Pancreas (tissue), 10 donors: ENCODE results near the gene FHIT. TPM values are rescaled to one million over a fixed set of nuclear protein-coding genes. Genes with fewer than 3 reads are reported as not detected.

Experiments
- ATAC-seq, 4 donors: fragments of 200-7000 bp; cut with Tn5 transposase; one replicate each; pipeline versions ENCODE4 v1.8.0 to v1.9.1; 2020; ENCODE audit warnings: mild to moderate bottlenecking in 4 of 4, moderate library complexity in 4 of 4
- DNase-seq, 6 donors: peaks; one replicate each; pipeline ENCODE4 v3.0.0-alpha.2; 2020
- FAIRE-seq: peaks from 2 replicates; lab custom pipeline; 2012; peaks lifted over from hg19 to GRCh38; lab: Jason Lieb, UNC
- H3K27ac ChIP-seq, 4 donors: fragments of 200-600 bp; sonication (generic); 1 replicate in 3 of 4; 2 replicates in 1 of 4; pipeline versions ENCODE4 v1.5.0 to v1.8.0; 2020
- H3K27me3 ChIP-seq, 4 donors: fragments of 200-600 bp; one replicate each; pipeline ENCODE4 v1.8.0; 2021
- H3K36me3 ChIP-seq, 3 donors: fragments of 200-600 bp; sonication (generic) in 1 of 3; one replicate each; pipeline versions ENCODE4 v1.5.0 to v1.8.0; 2020 to 2021
- H3K4me1 ChIP-seq, 3 donors: fragments of 200-600 bp; one replicate each; pipeline ENCODE4 v1.8.0; 2021
- H3K4me3 ChIP-seq, 4 donors: fragments of 200-600 bp; sonication (generic) in 2 of 4; one replicate each; pipeline versions ENCODE4 v1.5.0 to v1.8.0; 2020 to 2021
- H3K9me3 ChIP-seq, 4 donors: fragments of 200-600 bp; one replicate each; pipeline ENCODE4 v1.8.0; 2021
- WGBS, 2 donors: extraction: QIAGEN DNeasy Blood & Tissue Kit; methylation state at CpG; one replicate each; pipeline ENCODE4 v1.1.7; 2013; 5-methylcytosine and 5-hydroxymethylcytosine counted together
- intact Hi-C, 3 donors: fragments of 100-400 bp; cut with DNase I; formaldehyde crosslinking; loops; one replicate each; pipeline versions ENCODE4 v1.11.1 to v1.14.2; 2022
- polyA plus RNA-seq, 2 donors: library from polyadenylated mRNA; stranded (reverse); fragments of 200-250 nt; gene quantifications; one replicate each; pipeline ENCODE4 v1.2.3, GENCODE V29; 2013
- total RNA-seq, 6 donors: library from RNA; stranded (reverse); fragmentation: NEBNext Ultra II Directional in 4 of 6; extraction: Animal tissue kit (Norgen Biotek cat#: 25700) in 4 of 6; gene quantifications; one replicate each; pipeline versions ENCODE4 v1.2.1 to v1.2.4, GENCODE V29; 2021 to 2023
- TF ChIP-seq, protein P1 (sequence below), 4 donors: fragments of 200-600 bp; sonication (generic) in 3 of 4; IDR thresholded peaks; one replicate each; pipeline versions ENCODE4 v1.5.0 to v1.8.0; 2021; ENCODE audit warnings: antibody characterized with exemption in 4 of 4
- donor health status: healthy with polysubstance abuse.
- donor health status: DM: no; HTN: no; CAD: no; lungs with moderate emphysema.
- donor health status: DM: no; HTN: no; CAD: no.
- donor health status: control.
- donor health status: control.
- donor health status: Bipolar disorder and iron deficiency.
- donor health status: DM: yes; HTN: yes; CAD: no.
- donor health status: DM: no; HTN: no; CAD: no.
- donor health status: DM: no; HTN: no; CAD: no.
- donor health status: DM: yes; HTN: yes; CAD: no.

FHIT gene
- total and polyA plus RNA-seq, 8 donors: 4.8 to 15.7 (median 8.0) TPM

DNA sequence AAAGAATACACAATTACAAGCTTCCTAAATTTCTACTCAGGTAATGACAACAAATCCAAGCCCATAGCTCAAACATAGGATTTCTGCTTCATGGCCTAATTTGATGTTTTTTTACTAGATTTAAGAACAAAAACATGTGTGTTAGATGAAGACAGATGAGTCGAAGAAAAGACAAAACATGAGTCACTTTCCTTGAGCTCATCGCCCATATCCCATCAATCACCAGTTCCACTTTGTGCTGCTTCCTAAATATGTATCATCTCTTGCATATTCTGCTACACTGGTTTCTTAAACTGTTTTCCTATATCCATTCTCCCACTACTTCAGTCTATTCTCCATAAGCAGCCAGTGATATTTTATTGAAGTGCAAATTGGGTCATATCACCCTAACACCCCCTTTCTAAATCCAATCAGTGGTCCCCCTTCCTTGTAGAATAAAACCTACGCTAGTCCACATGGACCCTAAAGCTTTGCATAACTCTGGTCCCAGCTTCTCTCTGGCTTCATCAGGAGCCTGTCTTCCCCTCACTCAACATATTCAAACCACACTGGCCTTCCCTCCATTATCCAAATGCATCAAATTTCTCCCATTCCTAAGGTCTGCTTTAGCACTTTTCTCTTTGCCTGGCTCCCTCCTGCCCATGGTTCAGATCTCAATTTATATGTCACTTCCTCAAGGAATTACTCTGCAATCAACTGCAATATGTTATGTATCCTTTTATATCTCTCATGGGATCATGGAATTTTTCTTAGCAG, 1033.9 kb downstream of the FHIT start:
- TF ChIP-seq, protein P1, sequence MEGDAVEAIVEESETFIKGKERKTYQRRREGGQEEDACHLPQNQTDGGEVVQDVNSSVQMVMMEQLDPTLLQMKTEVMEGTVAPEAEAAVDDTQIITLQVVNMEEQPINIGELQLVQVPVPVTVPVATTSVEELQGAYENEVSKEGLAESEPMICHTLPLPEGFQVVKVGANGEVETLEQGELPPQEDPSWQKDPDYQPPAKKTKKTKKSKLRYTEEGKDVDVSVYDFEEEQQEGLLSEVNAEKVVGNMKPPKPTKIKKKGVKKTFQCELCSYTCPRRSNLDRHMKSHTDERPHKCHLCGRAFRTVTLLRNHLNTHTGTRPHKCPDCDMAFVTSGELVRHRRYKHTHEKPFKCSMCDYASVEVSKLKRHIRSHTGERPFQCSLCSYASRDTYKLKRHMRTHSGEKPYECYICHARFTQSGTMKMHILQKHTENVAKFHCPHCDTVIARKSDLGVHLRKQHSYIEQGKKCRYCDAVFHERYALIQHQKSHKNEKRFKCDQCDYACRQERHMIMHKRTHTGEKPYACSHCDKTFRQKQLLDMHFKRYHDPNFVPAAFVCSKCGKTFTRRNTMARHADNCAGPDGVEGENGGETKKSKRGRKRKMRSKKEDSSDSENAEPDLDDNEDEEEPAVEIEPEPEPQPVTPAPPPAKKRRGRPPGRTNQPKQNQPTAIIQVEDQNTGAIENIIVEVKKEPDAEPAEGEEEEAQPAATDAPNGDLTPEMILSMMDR (IDR thresholded peaks at IDR 0.05): no peak
- intact Hi-C loops: no loop called here
- H3K4me3 ChIP-seq: no peak overlapping the region
- no peaks in the 10 kb centered on the region for H3K4me1 ChIP-seq
- H3K27me3 ChIP-seq: no peaks in the 10 kb centered on the region
- FAIRE-seq (no peak), ATAC-seq (no peak), DNase-seq (no peak)
- WGBS, 2 donors: 93 to 94% methylated on average over 3 of the region's 3 CpGs
- no peak overlapping the region for H3K27ac ChIP-seq
- no peaks in the 10 kb centered on the region for H3K36me3 ChIP-seq
- no peaks in the 10 kb centered on the region for H3K9me3 ChIP-seq

DNA sequence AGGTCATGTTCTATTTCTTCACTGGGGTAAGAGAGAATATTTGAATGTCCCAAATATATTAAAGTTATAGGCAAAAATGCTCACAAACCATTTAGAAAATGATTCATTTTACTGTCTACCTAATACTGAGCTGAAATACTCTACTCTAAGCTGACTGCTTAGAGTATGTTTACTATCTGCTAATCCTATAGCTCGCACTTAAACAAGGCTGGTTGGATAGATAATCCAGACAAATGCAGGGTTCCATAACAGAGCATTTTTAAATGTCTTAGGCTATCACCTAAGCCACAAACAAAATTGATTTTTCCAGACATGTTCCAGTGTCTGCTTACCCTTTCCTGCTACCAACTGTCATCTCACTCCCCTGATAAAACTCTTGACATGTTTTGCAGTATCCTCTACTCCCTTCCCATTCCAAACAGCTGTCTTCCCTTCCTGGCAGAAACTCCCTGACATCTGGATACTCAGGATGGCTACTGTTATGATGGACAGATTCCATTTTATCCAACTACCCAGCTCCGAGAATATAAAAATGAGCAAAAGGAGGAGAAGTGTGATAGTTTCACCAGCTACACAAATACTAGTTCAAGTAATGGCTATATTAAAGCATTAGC, 1034.7 kb downstream of the FHIT start:
- no peak overlapping the region for H3K27ac ChIP-seq
- no peaks in the 10 kb centered on the region for H3K9me3 ChIP-seq
- DNase-seq (no peak), FAIRE-seq (no peak), ATAC-seq (no peak)
- TF ChIP-seq, protein P1 (IDR thresholded peaks at IDR 0.05): no peak
- H3K4me1 ChIP-seq: no peaks in the 10 kb centered on the region
- H3K4me3 ChIP-seq: no peak overlapping the region
- intact Hi-C loops: no loop called here
- 83 to 87% methylated on average over 2 of the region's 2 CpGs for WGBS, 2 donors
- no peaks in the 10 kb centered on the region for H3K36me3 ChIP-seq
- no peaks in the 10 kb centered on the region for H3K27me3 ChIP-seq

- TF ChIP-seq, protein P1 (IDR thresholded peaks at IDR 0.05): no peak
- Histone ChIP-seq H3K4me1 (no peaks in the 10 kb centered on the region), H3K4me3 (no peak overlapping the region), H3K36me3 (no peaks in the 10 kb centered on the region), H3K27me3 (no peaks in the 10 kb centered on the region), H3K9me3 (no peaks in the 10 kb centered on the region), H3K27ac (no peak overlapping the region)
- ATAC-seq (no peak), DNase-seq (peak in 2 of 6 donors; percentile 30 to 52), FAIRE-seq (no peak)
- intact Hi-C loops: no loop called here
- WGBS, 2 donors: 30 to 32% methylated on average over 1 of the region's 1 CpG
Measured at GRCh38 chr3:60215946-60216345, 1035.3 kb downstream of the FHIT start.

DNA sequence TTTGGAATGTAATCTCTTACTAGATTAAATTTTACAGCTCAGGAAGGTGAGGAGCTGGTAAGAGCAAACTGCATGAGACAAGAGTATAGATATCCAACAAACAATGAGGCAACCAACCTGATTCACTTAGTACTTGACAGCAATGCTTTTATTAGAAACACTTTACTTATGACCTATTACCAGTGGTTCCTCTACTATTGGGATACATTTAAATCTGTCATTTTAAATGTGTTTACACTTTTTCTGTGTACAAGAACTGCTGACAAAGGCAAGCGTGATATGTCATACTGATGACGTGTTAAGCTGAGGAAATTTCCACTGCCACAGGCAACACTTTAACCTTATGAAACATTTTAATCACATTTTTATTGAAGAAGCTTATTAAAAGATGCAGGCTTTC, 1043.3 kb downstream of the FHIT start:
- H3K4me1 ChIP-seq: no peaks in the 10 kb centered on the region
- FAIRE-seq (no peak), ATAC-seq (peak in 2 of 4 donors; percentile 29 to 78), DNase-seq (no peak)
- intact Hi-C loops: no loop called here
- no peaks in the 10 kb centered on the region for H3K27me3 ChIP-seq
- no peak overlapping the region for H3K4me3 ChIP-seq
- 55 to 68% methylated on average over 2 of the region's 2 CpGs for WGBS, 2 donors
- no peak overlapping the region for H3K27ac ChIP-seq
- no peaks in the 10 kb centered on the region for H3K36me3 ChIP-seq
- TF ChIP-seq, protein P1 (IDR thresholded peaks at IDR 0.05): no peak
- no peaks in the 10 kb centered on the region for H3K9me3 ChIP-seq

DNA sequence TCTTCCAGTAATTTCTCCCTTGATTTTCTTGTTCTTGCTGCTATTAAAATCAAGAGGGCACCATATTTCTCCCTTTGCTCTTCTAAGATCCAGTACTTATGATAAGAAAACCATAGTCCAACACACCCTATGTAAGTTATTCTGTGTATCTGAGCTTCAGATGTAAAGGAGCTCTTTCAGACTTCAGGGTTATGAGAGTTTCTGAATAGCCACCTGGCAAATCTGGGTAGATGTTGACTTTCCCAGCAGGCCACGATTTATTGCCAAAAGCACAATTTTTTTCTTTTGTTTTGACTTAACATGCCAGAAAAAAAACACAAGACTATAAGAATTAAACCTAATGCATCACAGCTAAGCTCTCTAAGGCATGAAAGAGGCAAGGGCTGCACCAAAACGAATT, 1045.0 kb downstream of the FHIT start:
- no peak overlapping the region for H3K27ac ChIP-seq
- TF ChIP-seq, protein P1 (IDR thresholded peaks at IDR 0.05): no peak
- no peak for DNase-seq
- no peaks in the 10 kb centered on the region for H3K27me3 ChIP-seq
- WGBS, 2 donors: 45 to 51% methylated on average over 2 of the region's 2 CpGs
- intact Hi-C loops: no loop called here
- H3K36me3 ChIP-seq: no peaks in the 10 kb centered on the region
- no peak overlapping the region for H3K4me3 ChIP-seq
- FAIRE-seq: no peak
- no peaks in the 10 kb centered on the region for H3K9me3 ChIP-seq
- H3K4me1 ChIP-seq: no peaks in the 10 kb centered on the region
- ATAC-seq: no peak
